ENCODE measurements around the gene PRDM8. TPM values are rescaled to one million over a fixed set of nuclear protein-coding genes. Genes with fewer than 3 reads are reported as not detected.

Gene PRDM8
- total RNA-seq, 3 donors from 2014 or later = 1.2 to 7.0 (median 5.9) TPM

DNA sequence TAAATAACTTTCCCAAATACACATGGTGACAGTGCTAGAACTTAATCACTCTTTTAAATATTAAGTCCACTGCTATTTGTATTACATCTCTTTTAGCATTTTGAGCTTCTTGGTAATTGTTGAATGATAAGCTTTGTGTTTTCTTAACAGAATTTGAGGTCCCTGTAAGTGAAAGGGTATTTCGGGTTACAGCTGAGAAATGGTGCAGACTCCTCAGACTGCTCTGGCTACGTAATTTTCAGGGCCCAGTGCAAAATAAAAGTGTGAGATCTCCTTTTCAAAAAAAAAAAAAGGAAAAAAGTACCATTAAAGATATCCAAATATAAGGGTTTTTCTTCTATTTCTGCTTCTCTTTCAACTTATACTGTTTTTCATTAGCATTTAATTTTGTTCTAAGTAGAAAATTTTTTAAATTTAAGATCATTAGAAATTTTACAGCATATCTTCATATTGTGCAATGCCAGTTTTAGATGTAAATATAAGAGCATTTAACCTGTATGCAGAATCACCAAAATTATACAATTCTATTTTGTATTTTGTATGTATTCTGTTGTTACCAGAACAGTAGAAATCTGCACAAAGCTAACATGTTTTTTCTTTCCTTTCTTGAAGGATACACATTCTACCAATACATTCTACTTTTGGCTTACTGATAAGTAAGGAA lies 35.5 kb downstream of the PRDM8 start:
- TF ChIP-seq, protein P1, sequence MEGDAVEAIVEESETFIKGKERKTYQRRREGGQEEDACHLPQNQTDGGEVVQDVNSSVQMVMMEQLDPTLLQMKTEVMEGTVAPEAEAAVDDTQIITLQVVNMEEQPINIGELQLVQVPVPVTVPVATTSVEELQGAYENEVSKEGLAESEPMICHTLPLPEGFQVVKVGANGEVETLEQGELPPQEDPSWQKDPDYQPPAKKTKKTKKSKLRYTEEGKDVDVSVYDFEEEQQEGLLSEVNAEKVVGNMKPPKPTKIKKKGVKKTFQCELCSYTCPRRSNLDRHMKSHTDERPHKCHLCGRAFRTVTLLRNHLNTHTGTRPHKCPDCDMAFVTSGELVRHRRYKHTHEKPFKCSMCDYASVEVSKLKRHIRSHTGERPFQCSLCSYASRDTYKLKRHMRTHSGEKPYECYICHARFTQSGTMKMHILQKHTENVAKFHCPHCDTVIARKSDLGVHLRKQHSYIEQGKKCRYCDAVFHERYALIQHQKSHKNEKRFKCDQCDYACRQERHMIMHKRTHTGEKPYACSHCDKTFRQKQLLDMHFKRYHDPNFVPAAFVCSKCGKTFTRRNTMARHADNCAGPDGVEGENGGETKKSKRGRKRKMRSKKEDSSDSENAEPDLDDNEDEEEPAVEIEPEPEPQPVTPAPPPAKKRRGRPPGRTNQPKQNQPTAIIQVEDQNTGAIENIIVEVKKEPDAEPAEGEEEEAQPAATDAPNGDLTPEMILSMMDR (IDR thresholded peaks at IDR 0.05) = no peak
- TF ChIP-seq POLR2AphosphoS5 (IDR thresholded peaks at IDR 0.05) = no peak
- no peak for TF ChIP-seq POLR2A (IDR thresholded peaks at IDR 0.05)
- H3K27me3 ChIP-seq = peaks cover 0 to 7% of the 10 kb centered on the region in 2 donors
- no peaks in the 10 kb centered on the region for H3K4me1 ChIP-seq
- H3K27ac ChIP-seq = no peak overlapping the region
- DNase-seq (ENCODE audit: low spot score in 2 of 2) = no peak
- H3K9me3 ChIP-seq = no peaks in the 10 kb centered on the region
- intact Hi-C loops (cut with DNase I; ENCODE audit: low total_unique reads) = no loop called here
- H3K36me3 ChIP-seq = no peaks in the 10 kb centered on the region
- no peak overlapping the region for H3K4me3 ChIP-seq

DNA sequence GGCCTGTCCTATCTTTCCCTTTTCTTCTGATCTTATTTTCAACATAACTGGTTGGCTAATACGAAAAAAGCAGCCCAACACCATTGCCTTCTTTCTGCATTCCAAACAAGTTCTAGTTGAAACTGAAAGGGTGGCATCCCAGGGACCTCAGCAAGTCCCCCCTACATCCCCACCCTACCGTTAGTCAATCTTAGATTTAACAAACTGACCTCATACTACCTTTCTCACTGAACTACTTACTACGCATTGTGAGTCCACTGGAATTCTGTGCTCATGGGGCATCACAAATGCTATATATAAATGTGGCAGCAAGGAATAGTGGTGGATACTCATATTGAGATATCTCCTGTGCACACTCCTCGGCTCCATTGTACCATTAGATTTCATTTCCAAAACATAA lies 36.1 kb downstream of the PRDM8 start:
- no peak for DNase-seq (ENCODE audit: low spot score in 2 of 2)
- TF ChIP-seq, protein P1 (IDR thresholded peaks at IDR 0.05) = no peak
- TF ChIP-seq POLR2A (IDR thresholded peaks at IDR 0.05) (no peak), POLR2AphosphoS5 (IDR thresholded peaks at IDR 0.05) (no peak)
- Histone ChIP-seq H3K9me3 (no peaks in the 10 kb centered on the region), H3K4me1 (no peaks in the 10 kb centered on the region), H3K27ac (no peak overlapping the region), H3K36me3 (no peaks in the 10 kb centered on the region), H3K27me3 (peaks cover 0 to 7% of the 10 kb centered on the region in 2 donors), H3K4me3 (no peak overlapping the region)
- intact Hi-C loops (cut with DNase I; ENCODE audit: low total_unique reads) = no loop called here

DNA sequence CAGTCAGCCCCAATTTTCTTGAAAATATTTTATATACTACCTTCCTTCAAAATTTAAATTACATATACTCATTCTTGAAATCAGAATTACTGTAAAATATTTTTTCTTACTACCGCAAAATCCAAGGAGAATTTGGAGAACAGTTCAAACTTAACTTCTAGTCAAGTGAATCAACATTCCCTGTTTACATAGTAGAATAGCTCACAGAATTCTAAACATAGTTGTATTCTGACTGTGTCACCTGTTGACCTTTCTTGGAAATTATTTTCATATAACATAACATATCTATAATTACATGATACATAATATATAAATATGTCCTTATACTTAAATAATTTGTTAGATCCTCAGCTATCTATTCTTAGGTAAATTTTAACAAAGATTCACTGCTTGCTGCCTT lies 38.1 kb downstream of the PRDM8 start:
- DNase-seq (ENCODE audit: low spot score in 2 of 2) = no peak
- TF ChIP-seq POLR2A (IDR thresholded peaks at IDR 0.05) (no peak), POLR2AphosphoS5 (IDR thresholded peaks at IDR 0.05) (no peak)
- TF ChIP-seq, protein P1 (IDR thresholded peaks at IDR 0.05) = no peak
- Histone ChIP-seq H3K9me3 (no peaks in the 10 kb centered on the region), H3K27me3 (peaks cover 0 to 6% of the 10 kb centered on the region in 2 donors), H3K36me3 (no peaks in the 10 kb centered on the region), H3K4me3 (no peak overlapping the region), H3K4me1 (no peaks in the 10 kb centered on the region), H3K27ac (no peak overlapping the region)
- intact Hi-C loops (cut with DNase I; ENCODE audit: low total_unique reads) = no loop called here

DNA sequence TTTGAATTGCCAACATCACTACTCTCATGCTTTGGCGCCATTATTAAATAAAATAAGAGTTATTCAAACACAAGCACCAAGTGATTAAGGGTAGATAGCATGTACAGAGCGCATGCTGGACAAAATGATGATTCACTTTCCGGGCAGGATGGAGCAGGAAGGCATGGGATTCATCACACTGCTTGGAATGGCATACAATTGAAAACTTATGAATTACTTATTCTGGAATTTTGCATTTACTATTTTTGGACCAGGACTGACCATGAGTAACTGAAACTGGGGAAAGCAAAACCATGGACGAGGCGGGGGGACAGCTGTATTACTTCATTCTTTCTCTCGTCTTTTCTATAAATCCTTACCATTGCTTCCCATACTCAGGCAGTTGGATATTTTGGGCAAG lies 40.7 kb downstream of the PRDM8 start:
- Histone ChIP-seq H3K4me1 (no peaks in the 10 kb centered on the region), H3K9me3 (no peaks in the 10 kb centered on the region), H3K27me3 (peaks cover 0 to 4% of the 10 kb centered on the region in 2 donors), H3K4me3 (no peak overlapping the region), H3K36me3 (no peaks in the 10 kb centered on the region), H3K27ac (no peak overlapping the region)
- intact Hi-C loops (cut with DNase I; ENCODE audit: low total_unique reads) = no loop called here
- DNase-seq (ENCODE audit: low spot score in 2 of 2) = no peak
- TF ChIP-seq, protein P1 (IDR thresholded peaks at IDR 0.05) = no peak

DNA sequence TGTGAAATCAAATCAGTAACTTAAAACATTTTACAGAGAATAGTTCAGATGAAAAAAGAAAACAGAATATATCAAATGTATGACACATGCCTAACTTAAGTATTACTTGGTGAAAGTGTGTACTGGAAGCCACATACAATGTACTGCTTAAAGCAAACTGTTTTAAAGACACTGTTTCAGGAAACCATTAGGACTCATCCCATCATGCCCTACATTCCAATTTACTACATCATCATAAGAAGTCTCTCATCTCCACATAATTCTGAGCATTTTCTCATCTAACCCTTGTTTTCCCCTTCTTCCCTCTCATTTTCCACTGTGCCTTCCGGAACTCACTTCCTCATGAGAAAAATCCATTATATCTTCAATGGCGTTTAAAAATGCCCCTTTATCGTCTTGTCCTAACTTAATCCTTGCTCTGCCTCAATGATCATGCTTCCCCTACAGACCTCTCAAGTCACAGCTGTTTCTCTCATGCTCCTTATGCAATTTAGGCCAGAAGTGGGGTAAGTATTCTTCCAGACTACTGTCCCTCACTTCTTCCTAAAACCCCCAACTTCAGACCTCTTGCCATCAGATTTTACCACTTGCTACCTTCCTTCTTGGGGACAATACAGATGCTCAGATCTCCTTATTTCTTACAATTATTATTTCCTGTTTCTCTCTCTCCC lies 42.3 kb downstream of the PRDM8 start:
- Histone ChIP-seq H3K9me3 (no peaks in the 10 kb centered on the region), H3K27ac (no peak overlapping the region), H3K4me3 (no peak overlapping the region), H3K27me3 (peaks cover 0 to 9% of the 10 kb centered on the region in 2 donors), H3K4me1 (no peaks in the 10 kb centered on the region), H3K36me3 (no peaks in the 10 kb centered on the region)
- DNase-seq (ENCODE audit: low spot score in 2 of 2) = no peak
- TF ChIP-seq, protein P1 (IDR thresholded peaks at IDR 0.05) = no peak
- TF ChIP-seq POLR2AphosphoS5 (IDR thresholded peaks at IDR 0.05) (no peak), POLR2A (IDR thresholded peaks at IDR 0.05) (no peak)
- intact Hi-C loops (cut with DNase I; ENCODE audit: low total_unique reads) = no loop called here

All from breast epithelium (tissue), 4 donors.